Adrenal gland (tissue), 5 donors: ENCODE data around the gene IQSEC2.

ENCODE experiments used
- POLR2A ChIP-seq, 2 donors: fragments of 450-650 bp; IDR thresholded peaks; one replicate each; pipeline ENCODE4 v1.6.1; 2017; ENCODE audit warnings: antibody characterized with exemption in 2 of 2, mild to moderate bottlenecking in 2 of 2, moderate library complexity in 1 of 2
- TF ChIP-seq, protein P1 (sequence below), 6 experiments: fragments of 450-650 bp in 4 of 6; fragments of 200-600 bp in 2 of 6; sonication (generic) in 1 of 6; IDR thresholded peaks; 1 replicate in 5 of 6; 2 replicates in 1 of 6; pipeline versions ENCODE4 v1.5.1 to v1.8.0; 2016 to 2021; ENCODE audit warnings: antibody characterized with exemption in 6 of 6, mild to moderate bottlenecking in 2 of 6, moderate library complexity in 1 of 6
- donor health status: DM: no; HTN: no; CAD: no.

DNA sequence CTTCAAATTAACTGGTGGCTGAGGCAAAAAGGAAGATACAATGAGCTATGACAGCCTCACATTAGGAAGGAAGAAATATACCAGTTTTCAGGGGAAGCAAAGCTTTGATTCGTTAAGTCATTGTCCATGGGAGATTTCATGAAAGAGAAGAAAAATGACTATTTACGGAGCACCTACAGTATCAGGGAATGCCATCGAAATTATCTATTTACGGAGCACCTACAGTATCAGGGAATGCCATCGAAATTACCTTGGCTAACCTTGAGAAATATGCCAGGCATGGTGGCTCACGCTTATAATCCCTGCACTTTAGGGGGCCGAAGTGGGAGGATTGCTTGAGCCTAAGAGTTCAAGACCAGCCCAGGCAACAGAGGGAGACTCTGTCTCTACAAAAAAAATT is 28.5 kb upstream of the IQSEC2 start:
- TF ChIP-seq, protein P1, sequence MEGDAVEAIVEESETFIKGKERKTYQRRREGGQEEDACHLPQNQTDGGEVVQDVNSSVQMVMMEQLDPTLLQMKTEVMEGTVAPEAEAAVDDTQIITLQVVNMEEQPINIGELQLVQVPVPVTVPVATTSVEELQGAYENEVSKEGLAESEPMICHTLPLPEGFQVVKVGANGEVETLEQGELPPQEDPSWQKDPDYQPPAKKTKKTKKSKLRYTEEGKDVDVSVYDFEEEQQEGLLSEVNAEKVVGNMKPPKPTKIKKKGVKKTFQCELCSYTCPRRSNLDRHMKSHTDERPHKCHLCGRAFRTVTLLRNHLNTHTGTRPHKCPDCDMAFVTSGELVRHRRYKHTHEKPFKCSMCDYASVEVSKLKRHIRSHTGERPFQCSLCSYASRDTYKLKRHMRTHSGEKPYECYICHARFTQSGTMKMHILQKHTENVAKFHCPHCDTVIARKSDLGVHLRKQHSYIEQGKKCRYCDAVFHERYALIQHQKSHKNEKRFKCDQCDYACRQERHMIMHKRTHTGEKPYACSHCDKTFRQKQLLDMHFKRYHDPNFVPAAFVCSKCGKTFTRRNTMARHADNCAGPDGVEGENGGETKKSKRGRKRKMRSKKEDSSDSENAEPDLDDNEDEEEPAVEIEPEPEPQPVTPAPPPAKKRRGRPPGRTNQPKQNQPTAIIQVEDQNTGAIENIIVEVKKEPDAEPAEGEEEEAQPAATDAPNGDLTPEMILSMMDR (IDR thresholded peaks at IDR 0.05), result no peak
- TF ChIP-seq POLR2A (IDR thresholded peaks at IDR 0.05), result no peak
